HL-60/S4 treated with retinoic acid at 250 ng/mL for 4 days and 3 days (cell line): Measurements from ENCODE around the gene ADAMTS14.

Experiments
- in situ Hi-C: fragments of 300-500 bp; cut with MboI; formaldehyde crosslinking; loops from 2 replicates; pipeline ENCODE4 v1.7.0; 2022; ENCODE audit warnings: low sequenced_read_pairs

ADAMTS14 gene

GRCh38 chr10:70674560-70675495 is 2.5 kb downstream of the ADAMTS14 start:
- in situ Hi-C loops: no loop called here

- in situ Hi-C loops: no loop called here
These were observed 3.3 kb downstream of the ADAMTS14 start for GRCh38 chr10:70675496-70676161.

- in situ Hi-C loops: no loop called here
These were observed 4.2 kb downstream of the ADAMTS14 start for GRCh38 chr10:70676511-70676910.

- in situ Hi-C loops: no loop called here
These were observed 4.7 kb downstream of the ADAMTS14 start for GRCh38 chr10:70677016-70677415.

GRCh38 chr10:70677620-70678249 is 5.4 kb downstream of the ADAMTS14 start:
- in situ Hi-C loops: no loop called here

GRCh38 chr10:70678250-70678635 is 5.9 kb downstream of the ADAMTS14 start:
- in situ Hi-C loops: no loop called here

- in situ Hi-C loops: no loop called here
These were observed 6.6 kb downstream of the ADAMTS14 start for GRCh38 chr10:70678757-70679489.

GRCh38 chr10:70679498-70679897 is 7.2 kb downstream of the ADAMTS14 start:
- in situ Hi-C loops: no loop called here

GRCh38 chr10:70680899-70681730 is 8.8 kb downstream of the ADAMTS14 start:
- in situ Hi-C loops: no loop called here

GRCh38 chr10:70681731-70682005 is 9.4 kb downstream of the ADAMTS14 start:
- in situ Hi-C loops: no loop called here

GRCh38 chr10:70682920-70683600 is 10.8 kb downstream of the ADAMTS14 start:
- in situ Hi-C loops: no loop called here

GRCh38 chr10:70683601-70683934 is 11.3 kb downstream of the ADAMTS14 start:
- in situ Hi-C loops: no loop called here

- in situ Hi-C loops: no loop called here
These were observed 11.6 kb downstream of the ADAMTS14 start for GRCh38 chr10:70683940-70684339.

GRCh38 chr10:70684374-70684773 is 12.1 kb downstream of the ADAMTS14 start:
- in situ Hi-C loops: no loop called here

GRCh38 chr10:70684839-70685454 is 12.6 kb downstream of the ADAMTS14 start:
- in situ Hi-C loops: no loop called here

GRCh38 chr10:70685455-70685911 is 13.2 kb downstream of the ADAMTS14 start:
- in situ Hi-C loops: no loop called here

GRCh38 chr10:70688828-70689227 is 16.5 kb downstream of the ADAMTS14 start:
- in situ Hi-C loops: no loop called here

- in situ Hi-C loops: no loop called here
These were observed 17.4 kb downstream of the ADAMTS14 start for GRCh38 chr10:70689661-70690060.

- in situ Hi-C loops: no loop called here
These were observed 18.3 kb downstream of the ADAMTS14 start for GRCh38 chr10:70690589-70690988.
